GM12892 (cell line): ENCODE results near the gene PSMD1.

ENCODE experiments used
- POLR2A ChIP-seq: IDR thresholded peaks from 2 replicates; pipeline ENCODE4 v1.6.1; 2011; ENCODE audit warnings: low read depth, low read length, control low read depth
- TAF1 ChIP-seq: IDR thresholded peaks from 2 replicates; pipeline ENCODE4 v1.6.1; 2011; ENCODE audit warnings: low read depth, mild to moderate bottlenecking, control low read depth, low read length, borderline replicate concordance

GRCh38 chr2:231046916-231047273 lies 9.8 kb upstream of the PSMD1 start:
- TF ChIP-seq POLR2A (no peak), TAF1 (no peak)
